ENCODE measurements around the gene POLL. TPM values are rescaled to one million over a fixed set of nuclear protein-coding genes. Genes with fewer than 3 reads are reported as not detected.

The POLL gene
- total and polyA plus RNA-seq, 10 of the 15 experiments (the other 5 are each of a cell fraction or from before 2014, with no cell fraction given), result 1.5 to 25.4 (median 13.8) TPM

GRCh38 chr10:101617102-101617823, 29.2 kb upstream of the POLL start (continued):
- no peak for TF ChIP-seq E2F8 (IDR thresholded peaks at IDR 0.05; ENCODE audit: low read depth, partially characterized antibody)
- no peak for TF ChIP-seq NFXL1 (IDR thresholded peaks at IDR 0.05; ENCODE audit: borderline replicate concordance)
- peak; percentile 76; the same call in 1 of the 2 replicates for TF ChIP-seq MAX (IDR thresholded peaks at IDR 0.05; ENCODE audit: low read depth, low read length)
- TF ChIP-seq POLR2AphosphoS5 (IDR thresholded peaks at IDR 0.05; ENCODE audit: low read length), result no peak
- no peak for TF ChIP-seq MYB (IDR thresholded peaks at IDR 0.05; ENCODE audit: borderline replicate concordance, low read depth, low read length)
- no peak for TF ChIP-seq SUPT20H (IDR thresholded peaks at IDR 0.05; ENCODE audit: borderline replicate concordance, control insufficient read depth, low read depth, low read length)
- no peak for TF ChIP-seq SREBF2 (IDR thresholded peaks at IDR 0.05; ENCODE audit: low read length)
- peak; percentile 76 for TF ChIP-seq ATF7 (IDR thresholded peaks at IDR 0.05; ENCODE audit: low read depth)
- no peak for TF ChIP-seq NRF1 (conservative IDR thresholded peaks at IDR 0.05; ENCODE audit: low read depth, low read length)
- TF ChIP-seq GATAD2B (conservative IDR thresholded peaks at IDR 0.05; ENCODE audit: low read depth), result no peak
- TF ChIP-seq NBN (IDR thresholded peaks at IDR 0.05), result peak; percentile 88
- TF ChIP-seq, protein P1, sequence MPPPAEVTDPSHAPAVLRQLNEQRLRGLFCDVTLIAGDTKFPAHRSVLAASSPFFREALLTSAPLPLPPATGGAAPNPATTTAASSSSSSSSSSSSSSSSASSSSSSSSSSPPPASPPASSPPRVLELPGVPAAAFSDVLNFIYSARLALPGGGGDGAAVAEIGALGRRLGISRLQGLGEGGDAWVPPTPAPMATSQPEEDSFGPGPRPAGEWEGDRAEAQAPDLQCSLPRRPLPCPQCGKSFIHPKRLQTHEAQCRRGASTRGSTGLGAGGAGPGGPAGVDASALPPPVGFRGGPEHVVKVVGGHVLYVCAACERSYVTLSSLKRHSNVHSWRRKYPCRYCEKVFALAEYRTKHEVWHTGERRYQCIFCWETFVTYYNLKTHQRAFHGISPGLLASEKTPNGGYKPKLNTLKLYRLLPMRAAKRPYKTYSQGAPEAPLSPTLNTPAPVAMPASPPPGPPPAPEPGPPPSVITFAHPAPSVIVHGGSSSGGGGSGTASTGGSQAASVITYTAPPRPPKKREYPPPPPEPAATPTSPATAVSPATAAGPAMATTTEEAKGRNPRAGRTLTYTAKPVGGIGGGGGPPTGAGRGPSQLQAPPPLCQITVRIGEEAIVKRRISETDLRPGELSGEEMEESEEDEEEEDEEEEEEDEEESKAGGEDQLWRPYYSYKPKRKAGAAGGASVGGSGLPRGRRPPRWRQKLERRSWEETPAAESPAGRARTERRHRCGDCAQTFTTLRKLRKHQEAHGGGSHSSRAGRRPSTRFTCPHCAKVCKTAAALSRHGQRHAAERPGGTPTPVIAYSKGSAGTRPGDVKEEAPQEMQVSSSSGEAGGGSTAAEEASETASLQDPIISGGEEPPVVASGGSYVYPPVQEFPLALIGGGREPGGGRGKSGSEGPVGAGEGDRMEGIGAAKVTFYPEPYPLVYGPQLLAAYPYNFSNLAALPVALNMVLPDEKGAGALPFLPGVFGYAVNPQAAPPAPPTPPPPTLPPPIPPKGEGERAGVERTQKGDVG (CRISPR knock-in tag; IDR thresholded peaks at IDR 0.05), result no peak
- TF ChIP-seq E2F4 (IDR thresholded peaks at IDR 0.05; ENCODE audit: low read depth, low read length), result 0 out of 2 replicates have a peak, but pooled peaks have one; percentile 25
- TF ChIP-seq, protein P2, sequence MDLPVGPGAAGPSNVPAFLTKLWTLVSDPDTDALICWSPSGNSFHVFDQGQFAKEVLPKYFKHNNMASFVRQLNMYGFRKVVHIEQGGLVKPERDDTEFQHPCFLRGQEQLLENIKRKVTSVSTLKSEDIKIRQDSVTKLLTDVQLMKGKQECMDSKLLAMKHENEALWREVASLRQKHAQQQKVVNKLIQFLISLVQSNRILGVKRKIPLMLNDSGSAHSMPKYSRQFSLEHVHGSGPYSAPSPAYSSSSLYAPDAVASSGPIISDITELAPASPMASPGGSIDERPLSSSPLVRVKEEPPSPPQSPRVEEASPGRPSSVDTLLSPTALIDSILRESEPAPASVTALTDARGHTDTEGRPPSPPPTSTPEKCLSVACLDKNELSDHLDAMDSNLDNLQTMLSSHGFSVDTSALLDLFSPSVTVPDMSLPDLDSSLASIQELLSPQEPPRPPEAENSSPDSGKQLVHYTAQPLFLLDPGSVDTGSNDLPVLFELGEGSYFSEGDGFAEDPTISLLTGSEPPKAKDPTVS (IDR thresholded peaks at IDR 0.05; ENCODE audit: low read depth, low read length), result no peak
- TF ChIP-seq BCL3 (IDR thresholded peaks at IDR 0.05; ENCODE audit: borderline replicate concordance, insufficient read depth, low read depth, low read length, poor library complexity, severe bottlenecking), result no peak

Data from GM12878 (cell line).